Glomerular endothelial cell (primary cell): ENCODE data around the gene SLC22A1. TPM values are rescaled to one million over a fixed set of nuclear protein-coding genes. Genes with fewer than 3 reads are reported as not detected.
"Not testable (repeated sequence)": the region's sequence is repeated elsewhere in the genome, so short reads cannot be mapped to it uniquely, and the experiment has no call there.

Experiments
- DNase-seq: peaks from one replicate; pipeline ENCODE4 v3.0.0-alpha.2; 2011; ENCODE audit warnings: low read depth, low spot score; ENCODE audit errors: extremely low read depth
- total RNA-seq: library from RNA; depleted of rRNA; stranded (reverse); fragments of >200 nt; gene quantifications from 2 replicates; pipeline ENCODE4 v1.2.3, GENCODE V29; 2015

The SLC22A1 gene
- total RNA-seq, 1 donor from 2014 or later = not detected

- not testable (repeated sequence) for DNase-seq
Observed at GRCh38 chr6:160165928-160166327, 44.3 kb downstream of the SLC22A1 start.

DNA sequence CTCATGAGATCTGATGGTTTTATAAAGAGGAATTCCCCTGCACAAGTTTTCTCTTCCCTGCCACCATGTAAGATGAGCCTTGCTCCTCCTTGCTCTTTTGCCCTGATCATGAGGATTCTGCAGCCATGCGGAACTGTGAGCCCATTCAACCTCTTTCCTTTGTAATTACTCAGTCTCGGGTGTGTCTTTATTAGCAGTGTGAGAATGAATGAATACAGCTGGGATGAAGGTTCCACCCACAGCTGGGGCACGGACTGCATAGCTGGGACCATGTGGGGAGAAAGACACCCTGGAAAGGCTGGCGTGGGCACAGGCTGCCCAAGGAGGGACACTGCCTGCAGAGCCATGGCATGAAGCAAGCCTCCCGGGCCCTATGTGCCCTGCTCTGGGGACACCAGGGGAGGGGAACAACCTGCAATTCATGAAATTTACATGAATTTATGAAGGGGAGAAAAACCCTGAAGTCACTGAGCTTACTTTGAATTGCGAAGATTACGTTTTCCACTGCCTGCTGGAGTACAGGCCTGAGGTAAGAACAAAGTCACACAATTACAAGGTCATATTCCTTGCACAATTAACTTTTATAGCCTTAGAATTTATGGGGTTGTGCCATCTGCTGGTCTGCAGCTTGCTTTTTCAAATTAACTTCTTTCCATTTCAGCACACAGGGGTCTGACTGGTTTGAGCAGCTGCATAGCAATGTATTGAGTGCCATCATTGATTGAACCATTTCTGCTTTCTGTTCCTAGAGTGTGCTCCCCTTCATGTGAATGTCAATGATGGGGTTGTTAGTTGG is 46.2 kb downstream of the SLC22A1 start:
- no peak for DNase-seq

GRCh38 chr6:160170018-160170680 is 48.5 kb downstream of the SLC22A1 start:
- DNase-seq = no peak

DNA sequence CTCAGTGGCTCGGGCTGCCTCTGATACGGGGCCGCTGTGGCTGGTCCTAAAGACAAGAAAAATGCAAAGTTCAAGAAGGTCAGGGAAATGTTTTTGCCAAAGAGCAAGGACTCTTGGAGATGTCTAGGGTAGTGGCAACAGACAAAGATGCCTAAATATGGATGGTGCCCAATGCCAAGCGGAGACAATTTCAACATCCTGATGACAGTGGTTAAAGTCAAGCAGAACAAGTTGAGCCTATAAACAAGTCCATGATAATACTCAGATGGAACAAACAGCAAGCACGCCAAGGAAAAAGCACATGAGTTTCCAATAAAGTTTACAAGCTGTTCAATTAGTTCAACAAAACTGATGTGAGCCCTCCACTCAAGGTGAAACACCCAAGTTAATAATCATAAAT is 51.1 kb downstream of the SLC22A1 start:
- DNase-seq = no peak

DNA sequence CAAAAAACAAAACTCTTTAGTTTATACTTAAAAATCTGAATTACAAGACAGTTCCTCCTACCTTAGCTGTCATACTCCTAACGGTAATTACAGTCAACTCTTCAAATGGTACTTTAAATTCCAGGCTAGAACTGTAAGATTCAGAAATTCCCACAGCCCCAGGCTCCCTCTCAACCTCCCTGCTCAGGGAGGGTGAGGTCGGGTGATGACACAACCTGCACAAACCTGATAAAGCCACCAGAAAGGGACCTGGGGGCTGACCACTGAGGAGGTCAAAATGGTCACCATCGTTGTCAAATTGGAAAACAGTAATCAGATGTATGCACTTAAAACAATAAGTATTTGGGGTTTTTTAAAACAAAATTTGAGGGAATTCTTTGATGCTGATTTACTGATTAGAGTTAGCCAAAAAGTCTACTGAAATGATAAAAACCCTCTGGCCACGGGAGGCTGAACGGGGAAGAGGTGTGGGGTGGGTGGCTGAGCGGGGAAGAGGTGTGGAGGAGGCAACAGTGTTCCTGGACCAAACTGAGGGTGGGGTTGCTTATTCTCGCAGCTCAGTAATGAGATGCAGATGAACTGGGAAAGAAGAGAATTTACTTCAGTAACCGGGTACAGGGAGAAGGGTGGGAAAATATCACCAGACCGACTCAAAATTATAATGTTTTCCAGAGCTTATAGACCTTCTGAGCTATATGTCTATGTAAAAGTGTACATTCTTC is 52.4 kb downstream of the SLC22A1 start:
- DNase-seq = no peak

DNA sequence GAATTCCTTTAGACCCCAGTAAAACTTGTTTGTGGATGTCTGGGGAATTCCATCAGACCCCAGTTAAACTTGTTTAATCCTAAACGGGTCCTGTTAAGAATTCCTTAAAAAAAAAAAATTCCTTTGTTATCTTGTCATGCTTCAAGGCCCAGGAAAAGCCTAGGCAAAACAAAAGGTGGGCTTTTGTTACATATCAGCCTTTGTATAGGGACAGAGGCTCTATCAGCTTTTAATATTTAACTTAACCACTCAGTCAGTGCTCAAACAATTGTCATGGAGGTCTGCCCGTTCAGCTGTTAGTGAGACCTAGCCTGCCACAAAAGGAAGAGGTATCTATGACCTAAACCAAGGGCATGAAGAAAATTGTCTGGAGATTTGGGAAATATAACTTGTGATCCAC is 53.1 kb downstream of the SLC22A1 start:
- no peak for DNase-seq

- no peak for DNase-seq
Observed at GRCh38 chr6:160177220-160177619, 55.6 kb downstream of the SLC22A1 start.

DNA sequence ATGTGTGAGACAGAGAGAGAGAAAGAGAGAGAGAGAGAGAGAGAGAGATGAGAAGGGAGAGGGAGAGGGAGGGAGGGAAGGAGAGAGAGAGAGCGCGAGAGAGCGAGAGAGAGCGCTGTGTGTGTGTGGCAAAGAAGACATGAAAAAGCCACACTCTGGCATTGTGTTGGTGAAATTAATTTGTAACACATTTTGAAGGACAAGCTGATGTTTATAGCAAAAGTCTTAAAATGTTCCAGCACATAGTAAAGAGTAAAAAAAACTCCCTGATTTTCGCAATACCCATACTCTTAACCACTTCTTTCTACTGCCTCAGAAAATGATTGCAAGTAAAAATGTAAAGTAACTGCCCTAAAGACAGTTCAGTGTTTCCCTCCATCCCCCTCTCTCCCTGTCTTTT is 56.7 kb downstream of the SLC22A1 start:
- no peak for DNase-seq

DNA sequence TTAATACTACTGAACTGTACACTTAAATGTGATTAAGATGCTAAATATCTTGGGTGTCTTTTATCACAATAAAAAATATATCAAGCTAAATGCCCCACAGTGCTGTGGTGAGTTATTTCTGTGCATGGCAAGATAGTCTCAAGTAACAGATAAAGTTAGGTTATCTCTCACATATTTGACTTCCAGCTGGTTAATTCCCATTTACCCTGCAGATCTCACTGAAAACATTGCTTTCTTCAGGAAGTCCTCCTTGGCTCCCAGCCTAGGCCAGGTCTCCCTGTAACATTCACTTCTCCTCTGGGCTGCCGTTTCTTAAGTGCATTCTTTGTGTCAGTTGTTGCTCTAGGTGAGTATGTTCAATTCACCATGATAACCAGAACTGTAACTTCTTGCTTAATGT is 59.1 kb downstream of the SLC22A1 start:
- no peak for DNase-seq

DNA sequence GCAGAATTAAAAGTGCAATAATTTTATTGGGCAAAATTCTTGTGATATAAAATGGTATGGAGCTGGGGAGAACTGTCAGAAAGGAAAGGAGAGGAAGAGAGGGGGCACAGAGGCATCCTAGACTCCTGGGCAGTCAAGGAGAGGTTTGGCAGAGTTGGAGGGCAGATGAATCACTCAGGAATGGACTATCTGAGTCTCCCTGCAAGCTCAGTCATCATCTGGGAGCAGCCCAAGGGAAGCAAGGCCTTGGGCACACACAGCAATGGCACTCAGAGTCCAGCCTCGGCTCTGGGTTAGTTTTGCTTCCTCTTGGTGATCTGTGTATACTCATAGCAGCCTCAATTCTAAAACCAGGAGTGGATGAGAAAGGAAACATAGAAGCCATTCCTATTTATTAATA is 67.2 kb downstream of the SLC22A1 start:
- no peak for DNase-seq

DNA sequence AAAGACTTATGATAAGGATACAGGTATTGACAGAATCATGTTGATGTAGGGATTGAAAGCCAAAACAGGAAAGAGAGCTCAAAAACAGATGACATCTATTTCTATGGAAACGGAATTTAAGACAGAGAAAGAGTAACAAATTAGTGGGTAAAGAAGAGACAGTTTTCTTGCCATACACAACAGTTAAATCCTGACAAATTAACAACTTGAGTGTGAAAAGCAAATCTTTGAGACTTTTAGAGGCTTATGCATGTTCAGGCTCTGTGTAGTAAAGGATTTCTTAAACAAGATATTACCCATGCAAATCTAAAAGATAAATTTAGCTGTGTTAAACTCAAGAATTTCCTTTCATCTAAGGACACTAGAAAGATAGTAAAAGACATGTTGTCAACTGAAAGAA is 68.5 kb downstream of the SLC22A1 start:
- DNase-seq = no peak

DNA sequence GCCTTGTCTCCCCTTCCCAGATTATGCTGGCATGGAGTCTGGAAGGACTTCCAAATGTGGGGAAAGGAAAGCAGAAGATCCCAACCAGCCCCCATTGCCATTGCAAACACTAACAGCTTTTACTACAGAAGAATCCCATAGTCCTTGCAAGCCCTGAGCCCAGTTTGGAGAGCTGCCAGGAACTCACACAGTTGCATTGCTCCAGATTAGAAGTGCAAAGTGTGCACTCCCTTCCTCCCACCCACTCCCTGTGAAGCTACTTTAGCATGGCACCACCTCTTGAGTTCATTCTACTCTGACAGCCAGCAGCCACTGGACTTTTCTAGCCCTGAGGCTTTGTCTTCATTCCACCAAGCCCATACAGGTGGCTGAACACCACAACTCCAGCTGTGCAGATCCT is 69.4 kb downstream of the SLC22A1 start:
- no peak for DNase-seq

DNA sequence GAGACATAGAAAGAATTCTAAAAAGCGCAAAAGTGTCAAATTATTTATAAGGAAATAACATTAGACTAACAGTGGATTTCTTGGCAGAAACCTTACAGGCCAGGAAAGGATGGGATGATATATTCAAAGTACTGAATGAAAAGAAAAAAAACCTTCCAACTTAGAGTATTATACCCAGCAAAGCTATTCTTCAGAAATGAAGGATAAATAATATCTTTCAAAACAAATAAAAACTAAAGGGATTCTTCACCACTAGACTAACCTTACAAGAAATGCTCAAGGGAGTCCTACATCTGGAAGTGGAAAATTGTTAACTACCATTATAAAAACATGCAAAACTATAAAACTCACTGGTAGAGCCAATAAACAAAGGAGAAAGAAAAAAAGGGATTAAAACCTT is 71.2 kb downstream of the SLC22A1 start:
- DNase-seq = no peak

DNA sequence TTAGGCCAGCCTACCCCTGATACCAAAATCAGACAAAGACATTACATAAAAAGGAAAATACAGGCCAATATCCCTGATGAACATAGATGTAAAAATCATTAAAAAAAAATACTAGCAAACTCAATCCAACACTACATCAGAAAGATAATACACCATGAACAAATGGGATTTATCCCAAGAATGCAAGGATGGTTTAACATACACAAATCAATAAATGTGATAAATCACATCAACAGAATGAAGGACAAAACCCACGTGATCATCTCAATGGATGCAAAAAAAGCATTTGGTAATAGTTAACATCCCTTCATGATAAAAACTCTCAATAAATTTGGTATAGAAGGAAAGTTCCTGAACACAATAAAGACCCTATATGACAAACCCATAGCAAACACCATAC is 73.2 kb downstream of the SLC22A1 start:
- no peak for DNase-seq

- DNase-seq = no peak
Observed at GRCh38 chr6:160197662-160198061, 76.0 kb downstream of the SLC22A1 start.

DNA sequence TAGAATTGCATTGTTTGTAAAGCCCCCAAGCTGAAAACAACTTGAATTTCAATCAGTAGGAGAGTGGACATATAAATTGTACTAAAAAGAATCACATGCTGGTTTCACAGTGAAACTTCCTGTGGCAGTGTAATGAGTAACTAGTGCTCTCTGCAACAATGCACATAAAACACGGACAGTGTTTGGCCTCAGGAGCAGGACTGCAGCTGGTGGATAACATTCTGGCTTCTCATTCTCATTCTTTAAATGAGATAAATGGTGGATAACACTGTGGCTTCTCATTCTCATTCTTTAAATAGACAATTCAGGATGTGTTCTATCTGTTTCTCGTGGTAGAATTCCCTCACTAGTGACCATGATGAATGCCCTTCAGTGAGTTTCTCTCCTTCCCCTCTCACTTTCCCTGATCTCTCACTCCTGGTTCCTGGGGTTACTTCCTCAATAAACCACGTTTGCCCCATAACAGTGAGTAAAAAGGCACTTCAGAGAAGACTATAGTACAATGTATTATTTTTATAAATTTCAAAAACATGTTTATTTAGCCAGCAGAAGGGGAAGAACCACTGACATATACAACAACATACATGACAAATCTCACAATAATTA is 77.1 kb downstream of the SLC22A1 start:
- no peak for DNase-seq

DNA sequence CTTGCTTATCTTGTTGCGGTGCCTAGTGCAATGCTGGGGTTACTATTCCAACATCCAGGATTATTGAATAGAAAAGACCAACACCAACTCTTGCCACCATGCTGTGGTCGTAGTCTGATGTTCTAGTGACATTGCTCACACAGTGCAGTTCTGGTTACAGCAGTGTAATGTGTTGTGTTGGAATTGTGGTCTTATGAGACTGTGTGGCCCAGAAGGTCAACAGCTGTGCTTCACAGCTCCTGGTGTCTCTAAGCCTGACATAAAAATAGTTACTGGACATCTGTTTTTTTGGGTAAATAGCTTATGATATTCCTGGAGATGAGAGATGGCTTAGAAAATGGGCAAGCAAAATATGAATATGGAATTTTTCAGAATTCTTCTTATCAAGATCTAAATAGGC is 79.4 kb downstream of the SLC22A1 start:
- DNase-seq = no peak

GRCh38 chr6:160202411-160202810 is 80.8 kb downstream of the SLC22A1 start:
- no peak for DNase-seq

- DNase-seq = no peak
Observed at GRCh38 chr6:160203076-160203475, 81.5 kb downstream of the SLC22A1 start.

DNA sequence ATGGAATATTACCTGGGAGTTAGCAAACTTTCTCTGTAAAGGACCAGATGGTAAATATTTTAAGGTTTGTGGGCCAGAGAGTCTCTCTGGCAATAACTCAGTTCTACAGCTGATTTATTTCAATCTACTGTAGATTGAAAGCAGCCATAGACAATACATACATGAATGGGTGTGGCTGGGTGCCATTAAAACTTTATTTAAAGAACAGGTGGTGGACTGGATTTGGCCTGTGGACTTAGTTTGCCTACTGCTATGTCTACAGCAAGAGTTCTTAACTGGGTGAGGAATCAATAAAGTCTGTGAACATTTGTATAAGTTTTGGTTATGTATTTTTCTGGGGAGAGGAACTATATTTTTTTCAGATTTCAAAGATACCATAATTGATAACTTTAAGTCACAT is 81.9 kb downstream of the SLC22A1 start:
- DNase-seq = no peak

GRCh38 chr6:160203953-160204352 is 82.3 kb downstream of the SLC22A1 start:
- DNase-seq = no peak
